Measurements from ENCODE around the gene OR6S1. TPM values are rescaled to one million over a fixed set of nuclear protein-coding genes. Genes with fewer than 3 reads are reported as not detected.

OR6S1 gene
- polyA plus RNA-seq, 1 donor (not counting 4 experiments of a cell fraction or from before 2014, with no cell fraction given): not detected

GRCh38 chr14:20627346-20628027 lies 14.0 kb downstream of the OR6S1 start:
- H4K20me1 ChIP-seq (ENCODE audit: control insufficient read depth, extremely low read depth, insufficient read depth, low read length): no peaks in the 10 kb centered on the region
- FAIRE-seq (peak; percentile 17), DNase-seq (ENCODE audit: low read depth, low spot score) (no peak)
- H2AFZ ChIP-seq (ENCODE audit: control insufficient read depth, low read length): peak overlapping the region; percentile 8
- no peak overlapping the region for H3K9ac ChIP-seq (ENCODE audit: control insufficient read depth, extremely low read depth, insufficient read depth, low read length)
- peak overlapping the region in 1 of 3 experiments; percentile 16 for H3K4me3 ChIP-seq (ENCODE audit: control insufficient read depth in 2 of 3, extremely low read depth in 1 of 3, insufficient read depth in 2 of 3, low read depth in 1 of 3, low read length in 3 of 3)
- dilution Hi-C loops (cut with MboI; ENCODE audit: extremely low pct_ligation_motif_present, low sequenced_read_pairs): no loop called here
- TF ChIP-seq CTCF (optimal IDR thresholded peaks at IDR 0.05 in 1 of 3, IDR thresholded peaks at IDR 0.05 in 1 of 3, conservative IDR thresholded peaks at IDR 0.05 in 1 of 3; ENCODE audit: extremely low read depth in 1 of 3, insufficient read depth in 2 of 3, low read length in 3 of 3): no peak
- TF ChIP-seq EZH2 (IDR thresholded peaks at IDR 0.05; ENCODE audit: low read length): no peak
- H3K27ac ChIP-seq (ENCODE audit: control insufficient read depth, insufficient read depth, low read length): no peak overlapping the region
- no peaks in the 10 kb centered on the region for H3K9me1 ChIP-seq (ENCODE audit: control insufficient read depth, extremely low read depth, insufficient read depth, low read length)
- no peaks in the 10 kb centered on the region for H3K9me3 ChIP-seq (ENCODE audit: control insufficient read depth, low read depth, low read length)
- H3K36me3 ChIP-seq (ENCODE audit: control insufficient read depth in 2 of 2, extremely low read depth in 1 of 2, insufficient read depth in 2 of 2, low read length in 2 of 2): no peaks in the 10 kb centered on the region
- H3K4me2 ChIP-seq (ENCODE audit: control insufficient read depth, extremely low read depth, insufficient read depth, low read depth, low read length): peak overlapping the region; percentile 53
- H3K79me2 ChIP-seq (ENCODE audit: control insufficient read depth, insufficient read depth, low read length): no peaks in the 10 kb centered on the region
- no peaks in the 10 kb centered on the region for H3K27me3 ChIP-seq (ENCODE audit: control insufficient read depth, extremely low read depth, insufficient read depth, low read length)
- peaks cover 17% of the 10 kb centered on the region for H3K4me1 ChIP-seq (ENCODE audit: control insufficient read depth, extremely low read depth, insufficient read depth, low read length)

- Histone ChIP-seq H3K9me3 (ENCODE audit: control insufficient read depth, low read depth, low read length) (no peaks in the 10 kb centered on the region), H3K4me3 (ENCODE audit: control insufficient read depth in 2 of 3, extremely low read depth in 1 of 3, insufficient read depth in 2 of 3, low read depth in 1 of 3, low read length in 3 of 3) (no peak overlapping the region), H3K9ac (ENCODE audit: control insufficient read depth, extremely low read depth, insufficient read depth, low read length) (no peak overlapping the region), H3K36me3 (ENCODE audit: control insufficient read depth in 2 of 2, extremely low read depth in 1 of 2, insufficient read depth in 2 of 2, low read length in 2 of 2) (no peaks in the 10 kb centered on the region), H3K27me3 (ENCODE audit: control insufficient read depth, extremely low read depth, insufficient read depth, low read length) (no peaks in the 10 kb centered on the region), H3K4me1 (ENCODE audit: control insufficient read depth, extremely low read depth, insufficient read depth, low read length) (peaks cover 9% of the 10 kb centered on the region), H3K79me2 (ENCODE audit: control insufficient read depth, insufficient read depth, low read length) (no peaks in the 10 kb centered on the region), H3K27ac (ENCODE audit: control insufficient read depth, insufficient read depth, low read length) (no peak overlapping the region), H4K20me1 (ENCODE audit: control insufficient read depth, extremely low read depth, insufficient read depth, low read length) (no peaks in the 10 kb centered on the region), H3K9me1 (ENCODE audit: control insufficient read depth, extremely low read depth, insufficient read depth, low read length) (no peaks in the 10 kb centered on the region), H3K4me2 (ENCODE audit: control insufficient read depth, extremely low read depth, insufficient read depth, low read depth, low read length) (no peak overlapping the region), H2AFZ (ENCODE audit: control insufficient read depth, low read length) (no peak overlapping the region)
- DNase-seq (ENCODE audit: low read depth, low spot score) (no peak), FAIRE-seq (no peak)
- TF ChIP-seq CTCF (optimal IDR thresholded peaks at IDR 0.05 in 1 of 3, IDR thresholded peaks at IDR 0.05 in 1 of 3, conservative IDR thresholded peaks at IDR 0.05 in 1 of 3; ENCODE audit: extremely low read depth in 1 of 3, insufficient read depth in 2 of 3, low read length in 3 of 3): no peak
- TF ChIP-seq EZH2 (IDR thresholded peaks at IDR 0.05; ENCODE audit: low read length): no peak
- dilution Hi-C loops (cut with MboI; ENCODE audit: extremely low pct_ligation_motif_present, low sequenced_read_pairs): no loop called here
Observed at GRCh38 chr14:20626274-20626673, 15.2 kb downstream of the OR6S1 start.

Data from keratinocyte (primary cell).